Loucy (cell line): ENCODE measurements around the gene GSKIP.

ENCODE experiments used
- EZH2phosphoT487 ChIP-seq: fragments of 200-600 bp; IDR thresholded peaks from 2 replicates; pipeline ENCODE4 v1.6.1; 2018; ENCODE audit warnings: antibody characterized with exemption, mild to moderate bottlenecking, moderate library complexity, borderline replicate concordance
- TF ChIP-seq, protein P1 (sequence below): fragments of 200-600 bp; sonication (generic); conservative IDR thresholded peaks from 2 replicates; pipeline ENCODE4 v1.5.1; 2014; ENCODE audit warnings: mild to moderate bottlenecking, antibody characterized with exemption, low read length

DNA sequence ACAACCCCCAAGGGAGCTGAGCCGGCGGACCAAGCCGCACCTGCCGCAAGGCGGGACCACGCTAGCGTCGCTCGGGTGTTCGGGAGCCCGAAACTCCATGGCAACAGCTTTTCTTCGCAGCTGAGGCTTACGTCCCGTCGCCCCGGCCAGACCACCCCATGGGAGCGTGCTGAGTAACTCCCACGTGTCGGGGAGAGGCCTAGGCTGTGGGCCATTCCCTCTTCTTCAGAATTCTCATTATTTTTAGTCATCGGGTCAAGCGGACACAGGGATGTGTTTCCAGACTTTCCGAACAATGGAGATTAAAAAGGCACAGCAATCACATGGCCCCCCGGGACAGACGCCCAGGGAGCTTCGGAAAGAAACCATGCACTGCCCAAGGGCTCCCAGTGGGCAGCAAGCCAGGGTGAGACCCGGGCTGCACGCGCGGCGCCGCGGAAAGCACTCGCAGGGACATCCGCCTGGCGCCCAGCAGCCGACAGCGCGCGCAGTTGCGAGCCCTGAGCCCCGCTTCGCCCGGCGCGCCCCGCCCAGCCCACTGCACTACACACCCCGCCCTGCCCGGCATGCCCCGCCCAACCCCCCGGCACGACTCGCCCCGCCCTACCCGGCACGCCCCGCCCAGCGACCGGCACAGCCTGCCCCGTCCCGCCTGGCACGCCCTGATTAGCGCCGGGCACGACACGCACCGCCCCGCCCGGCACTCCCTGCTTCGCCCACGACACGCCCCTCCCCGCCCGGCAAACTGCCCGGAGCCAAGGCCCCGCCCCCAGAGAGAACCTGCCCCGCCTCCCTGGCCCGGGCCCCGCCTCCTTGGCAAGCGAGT is 28.2 kb downstream of the GSKIP start:
- TF ChIP-seq EZH2phosphoT487, result no peak
- TF ChIP-seq, protein P1, sequence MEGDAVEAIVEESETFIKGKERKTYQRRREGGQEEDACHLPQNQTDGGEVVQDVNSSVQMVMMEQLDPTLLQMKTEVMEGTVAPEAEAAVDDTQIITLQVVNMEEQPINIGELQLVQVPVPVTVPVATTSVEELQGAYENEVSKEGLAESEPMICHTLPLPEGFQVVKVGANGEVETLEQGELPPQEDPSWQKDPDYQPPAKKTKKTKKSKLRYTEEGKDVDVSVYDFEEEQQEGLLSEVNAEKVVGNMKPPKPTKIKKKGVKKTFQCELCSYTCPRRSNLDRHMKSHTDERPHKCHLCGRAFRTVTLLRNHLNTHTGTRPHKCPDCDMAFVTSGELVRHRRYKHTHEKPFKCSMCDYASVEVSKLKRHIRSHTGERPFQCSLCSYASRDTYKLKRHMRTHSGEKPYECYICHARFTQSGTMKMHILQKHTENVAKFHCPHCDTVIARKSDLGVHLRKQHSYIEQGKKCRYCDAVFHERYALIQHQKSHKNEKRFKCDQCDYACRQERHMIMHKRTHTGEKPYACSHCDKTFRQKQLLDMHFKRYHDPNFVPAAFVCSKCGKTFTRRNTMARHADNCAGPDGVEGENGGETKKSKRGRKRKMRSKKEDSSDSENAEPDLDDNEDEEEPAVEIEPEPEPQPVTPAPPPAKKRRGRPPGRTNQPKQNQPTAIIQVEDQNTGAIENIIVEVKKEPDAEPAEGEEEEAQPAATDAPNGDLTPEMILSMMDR, result no peak
